ENCODE results near the gene UPB1.

The UPB1 gene

GRCh38 chr22:24503137-24503842, 8.2 kb downstream of the UPB1 start:
- TF ChIP-seq CTCF (IDR thresholded peaks at IDR 0.05; ENCODE audit: insufficient read depth, missing control alignments): peak; percentile 72
- DNase-seq (ENCODE audit: insufficient read length, low spot score) (no peak), FAIRE-seq (no peak)

GRCh38 chr22:24503843-24504338, 8.8 kb downstream of the UPB1 start:
- DNase-seq (ENCODE audit: insufficient read length, low spot score) (no peak), FAIRE-seq (no peak)
- no peak for TF ChIP-seq CTCF (IDR thresholded peaks at IDR 0.05; ENCODE audit: insufficient read depth, missing control alignments)

GRCh38 chr22:24504540-24504939, 9.4 kb downstream of the UPB1 start:
- no peak for TF ChIP-seq CTCF (IDR thresholded peaks at IDR 0.05; ENCODE audit: insufficient read depth, missing control alignments)
- FAIRE-seq: no peak
- DNase-seq (ENCODE audit: insufficient read length, low spot score): no peak

- DNase-seq (ENCODE audit: insufficient read length, low spot score) (no peak), FAIRE-seq (no peak)
- no peak for TF ChIP-seq CTCF (IDR thresholded peaks at IDR 0.05; ENCODE audit: insufficient read depth, missing control alignments)
Measured at GRCh38 chr22:24504956-24505736, 10.0 kb downstream of the UPB1 start.

GRCh38 chr22:24506802-24507438, 11.8 kb downstream of the UPB1 start:
- DNase-seq (ENCODE audit: insufficient read length, low spot score): no peak

GRCh38 chr22:24507716-24508115, 12.6 kb downstream of the UPB1 start:
- no peak for DNase-seq (ENCODE audit: insufficient read length, low spot score)
- no peak for FAIRE-seq
- no peak for TF ChIP-seq CTCF (IDR thresholded peaks at IDR 0.05; ENCODE audit: insufficient read depth, missing control alignments)

More at GRCh38 chr22:24506802-24507438, 11.8 kb downstream of the UPB1 start:
- no peak for TF ChIP-seq CTCF (IDR thresholded peaks at IDR 0.05; ENCODE audit: insufficient read depth, missing control alignments)
- no peak for FAIRE-seq
